Caco-2 (cell line): ENCODE results near the gene AOPEP. TPM values are rescaled to one million over a fixed set of nuclear protein-coding genes. Genes with fewer than 3 reads are reported as not detected.

Experiments used
- BruUV-seq: library from RNA; stranded (reverse); fragments of 400-500 nt; replicated peaks from 2 replicates; lab custom pipeline; 2021; lab: Mats Ljungman, UMichigan
- CTCF ChIA-PET: fragments of 300-600 bp; sonication (Branson Sonifier 250); formaldehyde crosslinking; loops from one replicate; lab custom pipeline; 2022; ENCODE audit warnings: antibody characterized with exemption; lab: Charles Lee
- POLR2A ChIA-PET: fragments of 300-600 bp; sonication (Branson Sonifier 250); formaldehyde crosslinking; loops from one replicate; lab custom pipeline; 2022; ENCODE audit warnings: antibody characterized with exemption; lab: Charles Lee
- DNase-seq, 2 experiments: peaks; one replicate each; pipeline versions ENCODE4 v3.0.0 to v3.0.0-alpha.2; 2020 to 2022
- H3K27me3 ChIP-seq: replicated peaks from 2 replicates; pipeline ENCODE4 v1.6.0; 2011; ENCODE audit warnings: low read length; ENCODE audit not compliant: control insufficient read depth, insufficient read depth
- H3K36me3 ChIP-seq: 2 replicates; pipeline ENCODE4 v1.5.1; 2011; ENCODE audit warnings: low read length; ENCODE audit not compliant: control insufficient read depth, insufficient read depth
- H3K4me1 ChIP-seq: fragments of 250-450 bp; sonication (Bioruptor Pico); 2 replicates; pipeline ENCODE4 v1.5.1; 2020; ENCODE audit warnings: mild to moderate bottlenecking
- H3K4me3 ChIP-seq: 2 replicates; pipeline ENCODE4 v1.5.1; 2011; ENCODE audit warnings: low read depth, mild to moderate bottlenecking, control low read depth, low read length
- H3K9me3 ChIP-seq: fragments of 250-450 bp; sonication (Bioruptor Pico); 2 replicates; pipeline ENCODE4 v1.5.1; 2020; ENCODE audit warnings: mild to moderate bottlenecking, moderate library complexity
- H3K27ac Mint-ChIP-seq: one replicate; pipeline ENCODE4 v1.8.0; 2022; ENCODE audit warnings: mixed read lengths; ENCODE audit not compliant: unreplicated experiment
- H3K27me3 Mint-ChIP-seq: one replicate; pipeline ENCODE4 v1.8.0; 2022; ENCODE audit warnings: mixed read lengths; ENCODE audit not compliant: insufficient read depth, unreplicated experiment
- H3K36me3 Mint-ChIP-seq: one replicate; pipeline ENCODE4 v1.8.0; 2022; ENCODE audit warnings: mild to moderate bottlenecking, mixed read lengths; ENCODE audit not compliant: insufficient read depth, unreplicated experiment
- H3K4me1 Mint-ChIP-seq: one replicate; pipeline ENCODE4 v1.8.0; 2022; ENCODE audit warnings: low read depth, mixed read lengths; ENCODE audit not compliant: unreplicated experiment
- H3K4me3 Mint-ChIP-seq: one replicate; pipeline ENCODE4 v1.8.0; 2022; ENCODE audit warnings: mild to moderate bottlenecking, moderate library complexity, mixed read lengths; ENCODE audit not compliant: unreplicated experiment
- H3K9me3 Mint-ChIP-seq: one replicate; pipeline ENCODE4 v1.8.0; 2022; ENCODE audit warnings: mixed read lengths; ENCODE audit not compliant: unreplicated experiment
- intact Hi-C: fragments of 100-400 bp; cut with micrococcal nuclease; formaldehyde crosslinking; loops from one replicate; pipeline ENCODE4 v1.10.0; 2022; ENCODE audit not compliant: unreplicated experiment
- total RNA-seq: library from RNA; stranded (reverse); gene quantifications from 2 replicates; pipeline ENCODE4 v1.2.3, GENCODE V29; 2022
- TF ChIP-seq, protein P1 (sequence below), 2 experiments: fragments of 200-600 bp in 1 of 2; IDR thresholded peaks; 1 replicate in 1 of 2; 2 replicates in 1 of 2; pipeline versions ENCODE4 v1.5.1 to v1.8.0; 2011 to 2022; ENCODE audit warnings: antibody characterized with exemption in 1 of 2, control low read depth in 1 of 2, inconsistent platforms in 1 of 2, low read depth in 1 of 2, low read length in 1 of 2, mild to moderate bottlenecking in 1 of 2, moderate library complexity in 1 of 2; ENCODE audit not compliant: insufficient read depth in 1 of 2, severe bottlenecking in 1 of 2, unreplicated experiment in 1 of 2

AOPEP gene
- total RNA-seq, 1 experiment from 2014 or later, result 63.3 TPM

DNA sequence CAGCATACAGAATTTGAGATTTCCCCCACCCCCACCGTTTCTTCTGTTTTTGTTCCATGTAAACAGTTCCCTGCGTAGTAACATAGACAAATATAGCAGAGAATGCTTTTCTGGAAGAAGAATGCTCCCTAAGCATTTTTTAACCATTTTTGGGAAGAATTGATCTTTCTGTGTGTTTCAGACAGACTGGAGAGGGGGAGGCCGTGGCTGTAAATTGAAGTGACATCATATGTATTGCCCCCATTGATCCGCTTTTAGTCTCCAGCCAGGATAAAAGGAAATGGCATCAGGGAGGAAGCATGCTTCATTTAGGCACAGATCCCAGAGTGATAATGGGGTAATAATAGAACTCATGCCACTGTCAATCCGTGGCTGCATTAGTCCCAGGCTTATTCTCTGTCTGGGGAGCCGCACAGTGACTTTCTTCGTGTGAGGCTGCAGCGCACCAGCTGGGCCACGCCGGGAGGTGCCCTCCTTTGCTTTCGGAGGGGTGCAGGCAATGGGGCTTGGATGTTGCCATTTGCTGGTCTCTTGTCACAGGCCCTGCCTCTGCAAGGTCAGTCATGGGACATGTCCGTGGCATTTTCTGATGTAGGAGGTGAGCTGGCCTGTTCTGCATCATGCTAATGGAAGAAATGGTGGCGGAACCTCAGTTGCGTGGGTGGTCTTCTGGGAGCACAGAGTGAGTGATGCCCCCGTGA is 329.5 kb downstream of the AOPEP start:
- no peak overlapping the region for H3K4me3 ChIP-seq
- Mint-ChIP-seq H3K27ac (peak overlapping the region; percentile 90), H3K9me3 (no peaks in the 10 kb centered on the region), H3K4me1 (peaks cover 44% of the 10 kb centered on the region), H3K27me3 (no peaks in the 10 kb centered on the region), H3K36me3 (peaks cover 46% of the 10 kb centered on the region), H3K4me3 (no peak overlapping the region)
- DNase-seq, result no peak
- ChIA-PET POLR2A (interaction anchor here (1.4 kb wide), 1 partner anchor 24 kb away, joined by 7 read pairs; no protein-coding TSS in a partner anchor), CTCF (no interaction called here)
- H3K27me3 ChIP-seq, result no peaks in the 10 kb centered on the region
- intact Hi-C loops, result loop anchor here (2.0 to 5.0 kb wide), 2 partner anchors 23 to 389 kb away; no protein-coding TSS in a partner anchor
- H3K36me3 ChIP-seq, result peaks cover 1% of the 10 kb centered on the region; the same call in 1 of the 2 replicates
- TF ChIP-seq, protein P1, sequence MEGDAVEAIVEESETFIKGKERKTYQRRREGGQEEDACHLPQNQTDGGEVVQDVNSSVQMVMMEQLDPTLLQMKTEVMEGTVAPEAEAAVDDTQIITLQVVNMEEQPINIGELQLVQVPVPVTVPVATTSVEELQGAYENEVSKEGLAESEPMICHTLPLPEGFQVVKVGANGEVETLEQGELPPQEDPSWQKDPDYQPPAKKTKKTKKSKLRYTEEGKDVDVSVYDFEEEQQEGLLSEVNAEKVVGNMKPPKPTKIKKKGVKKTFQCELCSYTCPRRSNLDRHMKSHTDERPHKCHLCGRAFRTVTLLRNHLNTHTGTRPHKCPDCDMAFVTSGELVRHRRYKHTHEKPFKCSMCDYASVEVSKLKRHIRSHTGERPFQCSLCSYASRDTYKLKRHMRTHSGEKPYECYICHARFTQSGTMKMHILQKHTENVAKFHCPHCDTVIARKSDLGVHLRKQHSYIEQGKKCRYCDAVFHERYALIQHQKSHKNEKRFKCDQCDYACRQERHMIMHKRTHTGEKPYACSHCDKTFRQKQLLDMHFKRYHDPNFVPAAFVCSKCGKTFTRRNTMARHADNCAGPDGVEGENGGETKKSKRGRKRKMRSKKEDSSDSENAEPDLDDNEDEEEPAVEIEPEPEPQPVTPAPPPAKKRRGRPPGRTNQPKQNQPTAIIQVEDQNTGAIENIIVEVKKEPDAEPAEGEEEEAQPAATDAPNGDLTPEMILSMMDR (IDR thresholded peaks at IDR 0.05; ENCODE audit: insufficient read depth in 1 of 2, low read depth in 1 of 2, low read length in 1 of 2, severe bottlenecking in 1 of 2, unreplicated experiment in 1 of 2), result no peak
- no peaks in the 10 kb centered on the region for H3K9me3 ChIP-seq
- H3K4me1 ChIP-seq, result peaks cover 28% of the 10 kb centered on the region
- BruUV-seq, result no TSS peak

- CTCF ChIA-PET, result interaction anchor here (0.6 to 2.0 kb wide), 3 partner anchors 16 to 266 kb away, joined by 5 to 8 read pairs (median 6); no protein-coding TSS in a partner anchor
- POLR2A ChIA-PET, result interaction anchor here (1.4 kb wide), 1 partner anchor 26 kb away, joined by 7 read pairs; no protein-coding TSS in a partner anchor
- Mint-ChIP-seq H3K9me3 (no peaks in the 10 kb centered on the region), H3K27me3 (no peaks in the 10 kb centered on the region), H3K27ac (peak overlapping the region; percentile 90), H3K4me1 (peaks cover 44% of the 10 kb centered on the region), H3K4me3 (peak overlapping the region; percentile 72), H3K36me3 (peaks cover 50% of the 10 kb centered on the region)
- H3K27me3 ChIP-seq, result no peaks in the 10 kb centered on the region
- no peaks in the 10 kb centered on the region for H3K9me3 ChIP-seq
- TF ChIP-seq, protein P1 (IDR thresholded peaks at IDR 0.05; ENCODE audit: insufficient read depth in 1 of 2, low read depth in 1 of 2, low read length in 1 of 2, severe bottlenecking in 1 of 2, unreplicated experiment in 1 of 2), result no peak
- intact Hi-C loops, result loop anchor here (1.0 to 5.0 kb wide), 3 partner anchors 22 to 390 kb away; no protein-coding TSS in a partner anchor
- DNase-seq, result peak; percentile 80 to 84
- peaks cover 28% of the 10 kb centered on the region for H3K4me1 ChIP-seq
- no peak overlapping the region; the same call in 1 of the 2 replicates for H3K4me3 ChIP-seq
- peaks cover 1% of the 10 kb centered on the region; the same call in 1 of the 2 replicates for H3K36me3 ChIP-seq
- BruUV-seq, result no TSS peak
These were observed 330.6 kb downstream of the AOPEP start for GRCh38 chr9:95057101-95057500.

GRCh38 chr9:95058121-95058785 is 331.8 kb downstream of the AOPEP start:
- CTCF ChIA-PET, result interaction anchor here (1.1 to 2.0 kb wide), 3 partner anchors 15 to 389 kb away, joined by 6 to 8 read pairs (median 8); no protein-coding TSS in a partner anchor
- H3K27ac Mint-ChIP-seq, result peak overlapping the region; percentile 90
- peaks cover 46% of the 10 kb centered on the region for H3K4me1 Mint-ChIP-seq
- Histone ChIP-seq H3K27me3 (no peaks in the 10 kb centered on the region), H3K4me3 (no peak overlapping the region), H3K9me3 (no peaks in the 10 kb centered on the region), H3K36me3 (peaks cover 4% of the 10 kb centered on the region; the same call in 1 of the 2 replicates), H3K4me1 (peaks cover 28% of the 10 kb centered on the region)
- BruUV-seq, result TSS peak; percentile 35
- peak overlapping the region; percentile 72 for H3K4me3 Mint-ChIP-seq
- peaks cover 59% of the 10 kb centered on the region for H3K36me3 Mint-ChIP-seq
- H3K9me3 Mint-ChIP-seq, result no peaks in the 10 kb centered on the region
- no peaks in the 10 kb centered on the region for H3K27me3 Mint-ChIP-seq
- intact Hi-C loops, result loop anchor here (5.0 kb wide), 1 partner anchor 391 kb away; no protein-coding TSS in a partner anchor
- POLR2A ChIA-PET, result interaction anchor here (0.5 kb wide), 1 partner anchor 258 kb away, joined by 3 read pairs; no protein-coding TSS in a partner anchor
- no peak for DNase-seq
- TF ChIP-seq, protein P1 (IDR thresholded peaks at IDR 0.05; ENCODE audit: insufficient read depth in 1 of 2, low read depth in 1 of 2, low read length in 1 of 2, severe bottlenecking in 1 of 2, unreplicated experiment in 1 of 2), result no peak
